GM11168 (cell line): ENCODE results near the gene CCDC91.
"Not testable (repeated sequence)": the region's sequence is repeated elsewhere in the genome, so short reads cannot be mapped to it uniquely, and the experiment has no call there.

Experiments
- in situ Hi-C: fragments of 300-500 bp; cut with MboI; formaldehyde crosslinking; loops from one replicate; pipeline ENCODE4 v1.12.0; 2022; ENCODE audit warnings: low sequenced_read_pairs; ENCODE audit not compliant: unreplicated experiment

The CCDC91 gene

DNA sequence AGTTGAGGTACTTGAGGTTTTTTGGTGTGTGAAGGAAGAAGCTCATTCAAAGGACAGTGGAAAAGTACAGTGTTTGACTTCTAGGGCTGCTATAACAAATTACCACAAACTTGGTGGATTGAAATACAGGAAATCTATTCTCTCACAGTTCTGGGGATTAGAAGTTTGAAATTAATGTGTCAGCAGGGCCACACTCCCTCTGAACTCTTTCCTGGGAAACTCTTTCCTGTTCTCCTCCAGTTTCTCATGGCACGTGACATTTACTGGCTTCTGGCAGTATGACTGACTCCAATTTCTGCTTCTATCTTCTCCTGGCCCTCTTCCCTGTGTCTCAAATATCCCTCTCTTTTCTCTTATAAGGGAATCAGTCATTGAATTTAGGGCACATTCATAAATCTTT is 160.2 kb downstream of the CCDC91 start:
- in situ Hi-C loops: no loop called here

DNA sequence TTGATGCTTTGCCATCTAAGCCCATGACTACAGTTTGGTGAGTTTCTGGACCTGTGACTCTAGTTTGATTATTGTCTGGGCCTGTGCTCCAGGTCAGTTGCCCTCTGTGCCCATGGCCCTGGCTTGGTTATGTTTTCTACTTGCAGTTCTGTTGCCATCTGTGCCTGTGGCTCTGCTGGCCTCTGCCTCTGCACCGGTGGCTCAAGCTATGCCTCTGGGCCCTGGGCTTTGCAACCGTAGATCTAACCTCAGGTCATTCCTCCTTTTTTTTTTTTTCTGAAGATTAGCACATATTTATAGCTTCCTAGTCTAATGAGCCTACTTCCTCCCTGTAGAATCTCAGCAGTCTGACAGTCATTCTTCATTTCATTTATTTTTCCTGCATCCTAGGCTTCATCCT is 161.2 kb downstream of the CCDC91 start:
- in situ Hi-C loops: no loop called here

DNA sequence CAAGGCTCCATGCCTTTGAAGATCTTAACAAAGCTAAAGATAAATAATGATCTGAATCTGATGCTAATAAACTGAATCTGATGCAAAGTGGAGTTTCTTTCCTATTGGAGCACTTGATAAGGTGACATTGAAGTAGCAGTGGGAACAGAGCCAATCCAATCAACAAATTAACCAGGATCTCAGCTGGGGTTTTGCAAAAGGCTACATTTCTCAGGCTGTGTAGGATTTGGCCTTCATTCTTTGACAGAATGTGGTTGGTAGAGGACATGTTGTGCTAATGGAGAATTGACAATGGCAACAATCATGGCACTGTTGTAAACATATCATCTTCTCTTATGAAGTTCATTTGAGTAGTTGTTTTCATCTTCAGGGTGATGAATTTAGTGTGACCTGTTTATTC is 164.9 kb downstream of the CCDC91 start:
- in situ Hi-C loops: no loop called here

DNA sequence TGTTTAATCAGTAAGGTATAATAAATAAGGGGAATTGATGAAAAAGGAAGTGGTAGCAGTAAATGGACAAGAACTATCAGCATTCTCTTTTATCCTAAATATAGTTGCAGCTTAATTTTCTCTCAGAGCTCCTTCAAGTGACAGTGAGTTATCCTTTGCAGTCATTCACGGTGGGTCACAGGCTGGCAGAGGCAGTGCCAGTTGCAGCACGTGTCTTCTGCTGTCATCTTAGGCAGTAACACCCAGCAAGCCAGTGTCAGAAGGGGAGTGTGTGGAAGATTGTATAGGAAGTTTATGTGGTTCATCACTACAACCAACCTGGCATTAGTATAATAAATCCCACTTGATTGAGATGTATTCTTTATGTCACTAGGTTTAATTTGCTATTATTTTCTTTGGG is 170.0 kb downstream of the CCDC91 start:
- in situ Hi-C loops: no loop called here

DNA sequence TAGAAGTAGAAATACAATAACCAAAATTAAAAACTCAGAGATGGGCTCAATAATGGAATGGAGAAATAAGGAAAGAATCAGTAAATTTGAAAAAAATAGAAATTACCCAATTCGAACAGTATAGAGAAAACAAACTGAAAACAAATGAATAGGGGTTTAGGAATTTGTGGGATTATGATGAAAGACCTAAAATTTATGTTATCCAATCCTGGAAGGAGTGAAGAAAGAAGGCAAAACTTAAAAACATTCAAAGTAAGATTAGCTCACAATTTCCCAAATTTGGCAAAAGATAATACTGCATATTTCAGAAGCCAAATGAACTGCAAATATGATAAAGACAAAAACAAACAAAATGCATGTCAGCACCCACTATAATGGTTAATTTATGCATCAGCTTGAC is 177.1 kb downstream of the CCDC91 start:
- in situ Hi-C loops: no loop called here

DNA sequence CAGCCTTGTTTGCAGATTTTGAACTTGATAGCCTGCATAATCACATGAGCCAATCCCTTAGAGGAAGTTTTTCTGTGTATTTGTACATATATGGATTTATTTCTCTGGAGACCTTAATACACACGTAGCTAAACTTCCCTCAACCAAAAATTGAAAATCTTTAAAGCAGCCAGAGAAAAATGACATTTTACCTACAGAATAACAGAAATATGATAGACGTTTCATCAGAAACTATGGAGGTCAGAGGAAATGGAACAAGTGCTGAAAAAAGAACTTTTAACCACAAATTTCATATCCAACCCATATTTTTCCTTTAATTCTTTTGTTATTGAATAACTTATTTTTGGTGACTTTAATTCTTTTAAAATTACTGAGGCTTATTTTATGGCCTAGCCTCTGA is 177.7 kb downstream of the CCDC91 start:
- in situ Hi-C loops: no loop called here

DNA sequence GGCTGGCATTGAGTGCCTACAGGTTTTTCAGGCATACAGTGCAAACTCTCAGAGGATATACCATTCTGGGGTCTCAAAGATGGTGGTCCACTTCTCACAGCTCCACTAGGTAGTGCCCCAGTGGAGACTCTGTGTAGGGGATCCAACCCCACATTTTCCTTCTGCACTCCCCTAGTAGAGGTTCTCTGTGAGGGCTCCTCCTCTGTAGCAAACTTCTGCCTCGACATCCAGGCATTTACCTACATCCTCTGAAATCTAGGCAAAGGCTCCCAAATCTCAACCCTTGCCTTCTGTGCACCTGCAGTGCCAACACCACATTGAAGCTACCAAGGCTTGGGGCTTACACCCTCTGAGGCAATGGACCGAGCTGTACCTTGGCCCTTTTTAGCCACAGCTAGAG is 179.2 kb downstream of the CCDC91 start:
- in situ Hi-C loops: no loop called here

DNA sequence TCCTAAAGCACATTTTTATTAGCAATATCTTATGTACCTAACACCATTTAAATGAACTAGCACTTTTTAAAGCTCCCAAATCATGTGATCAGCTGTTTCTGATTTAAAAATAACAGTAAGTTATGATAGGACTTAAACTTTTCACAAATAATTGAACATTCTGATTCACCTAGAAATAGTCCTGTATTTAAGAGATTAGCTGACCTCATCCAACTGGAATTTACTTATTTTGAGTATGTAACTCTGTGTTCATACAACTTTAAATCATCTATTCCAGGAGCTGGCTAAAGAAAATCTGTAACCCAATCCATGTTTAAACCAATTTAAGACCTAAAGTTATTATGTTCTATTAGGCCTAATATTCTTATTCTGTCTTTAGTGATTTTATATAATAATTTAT is 184.3 kb downstream of the CCDC91 start:
- in situ Hi-C loops: no loop called here

DNA sequence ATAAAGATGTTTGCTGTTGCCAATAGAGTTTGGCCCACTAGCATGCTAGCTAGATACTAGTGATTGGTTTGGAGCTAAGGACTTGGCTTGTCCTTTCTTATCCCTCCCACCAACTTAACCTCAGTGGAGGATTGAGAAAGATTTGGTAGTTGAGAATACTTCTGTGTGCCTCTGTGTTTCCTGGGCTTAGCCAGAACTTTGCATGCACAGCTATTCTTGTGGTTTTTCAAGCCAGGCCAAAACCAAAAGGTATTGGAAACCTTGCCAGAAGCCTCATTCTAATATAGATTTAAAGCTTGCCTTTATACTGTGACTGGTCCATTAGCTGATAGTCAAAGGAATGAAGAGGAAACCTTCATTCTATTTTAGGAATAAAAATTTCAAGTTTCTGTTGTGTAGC is 188.5 kb downstream of the CCDC91 start:
- in situ Hi-C loops: no loop called here

DNA sequence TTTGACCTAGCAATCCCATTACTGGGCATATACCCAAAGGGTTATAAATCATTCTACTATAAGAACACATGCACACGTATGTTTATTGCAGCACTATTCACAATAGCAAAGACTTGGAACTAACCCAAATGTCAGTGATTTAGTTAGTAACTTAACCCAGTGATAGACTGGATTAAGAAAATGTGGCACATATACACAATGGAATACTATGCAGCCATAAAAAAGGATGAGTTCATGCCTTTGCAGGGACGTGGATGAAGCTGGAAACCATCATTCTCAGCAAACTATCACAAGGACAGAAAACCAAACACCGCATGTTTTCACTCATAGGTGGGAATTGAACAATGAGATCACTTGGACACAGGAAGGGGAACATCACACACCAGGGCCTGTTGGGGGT is 189.5 kb downstream of the CCDC91 start:
- in situ Hi-C loops: not testable (repeated sequence)

DNA sequence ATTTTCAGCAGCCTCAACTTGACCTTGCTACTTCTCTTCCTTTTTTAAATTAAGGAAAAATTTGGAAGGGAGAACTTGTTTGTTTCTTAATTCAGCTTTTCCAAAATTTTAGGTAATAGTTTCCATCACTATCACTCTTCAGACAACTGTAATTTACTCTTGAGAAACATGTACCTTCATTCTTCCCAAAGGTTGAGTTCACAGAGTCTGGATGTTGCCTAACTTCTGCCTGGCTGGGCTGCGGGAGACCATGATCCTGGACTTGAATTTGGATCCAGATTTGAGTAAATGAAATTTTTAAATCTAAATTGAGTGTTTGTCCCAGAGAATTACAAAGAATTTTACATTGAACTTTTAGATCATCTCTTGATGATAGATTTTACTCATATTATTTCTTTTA is 193.1 kb downstream of the CCDC91 start:
- in situ Hi-C loops: no loop called here

DNA sequence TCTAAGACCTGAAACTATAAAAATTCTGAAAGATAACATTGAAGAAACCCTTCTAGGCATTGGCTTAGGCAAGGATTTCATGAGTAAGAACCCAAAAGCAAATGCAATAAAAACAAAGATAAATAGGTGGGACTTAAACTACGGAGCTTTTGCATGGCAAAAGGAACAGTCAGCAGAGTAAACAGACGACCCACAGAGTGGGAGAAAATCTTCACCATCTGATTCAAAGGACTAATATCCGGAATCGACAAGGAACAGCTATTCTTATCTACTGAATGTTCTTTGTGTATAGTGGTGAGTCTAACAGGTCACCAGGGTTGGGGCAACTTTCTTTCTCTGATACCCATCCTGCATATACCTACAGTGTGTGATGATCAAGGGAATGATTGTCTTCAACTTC is 198.6 kb downstream of the CCDC91 start:
- in situ Hi-C loops: no loop called here

DNA sequence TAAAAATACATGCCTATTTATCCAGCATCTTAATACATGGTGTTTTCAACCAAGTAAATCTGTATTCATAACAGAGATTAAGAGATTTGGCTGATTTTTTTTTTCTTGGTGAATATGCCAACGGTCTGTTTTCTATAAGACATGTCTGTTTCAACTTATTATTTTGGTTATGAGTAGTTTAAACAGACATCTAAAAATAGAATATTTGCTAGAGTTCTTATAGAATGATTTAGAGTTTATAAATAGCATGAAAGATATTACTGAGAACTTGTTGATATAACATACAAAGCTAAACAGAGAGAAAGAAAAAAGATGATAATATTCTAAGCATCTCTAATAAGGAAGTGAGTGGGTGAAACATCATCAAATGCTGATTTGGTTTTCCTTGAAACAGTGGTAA is 199.9 kb downstream of the CCDC91 start:
- in situ Hi-C loops: no loop called here

DNA sequence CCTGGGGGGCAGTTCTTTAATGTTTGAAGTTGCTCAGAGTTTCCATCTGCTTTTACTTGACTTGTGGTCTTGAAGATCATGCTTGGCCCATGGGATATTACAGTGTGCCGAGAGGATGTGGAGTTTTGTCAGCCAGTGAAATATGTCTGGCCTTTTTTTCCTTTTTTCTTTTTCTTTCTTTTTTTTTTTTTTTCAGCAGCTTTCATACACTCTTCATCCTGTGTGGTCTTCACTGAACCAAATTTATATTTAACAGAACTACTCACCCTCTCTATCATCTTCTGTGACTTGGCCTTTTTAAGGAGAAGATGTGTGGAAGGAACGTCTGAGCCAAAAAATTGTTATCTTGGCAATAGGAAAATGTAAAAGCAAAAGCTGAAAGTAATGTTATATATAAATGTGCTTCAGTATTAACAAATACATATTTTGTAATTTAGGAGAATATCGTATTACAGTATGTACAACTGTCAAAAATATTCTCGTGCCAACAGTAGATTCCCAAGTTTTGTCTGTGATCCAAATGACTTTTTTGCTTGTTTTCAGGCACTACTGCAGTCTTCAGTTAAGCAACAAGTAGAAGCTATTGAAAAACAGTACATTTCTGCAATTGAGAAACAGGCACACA is 200.6 kb downstream of the CCDC91 start:
- in situ Hi-C loops: no loop called here

DNA sequence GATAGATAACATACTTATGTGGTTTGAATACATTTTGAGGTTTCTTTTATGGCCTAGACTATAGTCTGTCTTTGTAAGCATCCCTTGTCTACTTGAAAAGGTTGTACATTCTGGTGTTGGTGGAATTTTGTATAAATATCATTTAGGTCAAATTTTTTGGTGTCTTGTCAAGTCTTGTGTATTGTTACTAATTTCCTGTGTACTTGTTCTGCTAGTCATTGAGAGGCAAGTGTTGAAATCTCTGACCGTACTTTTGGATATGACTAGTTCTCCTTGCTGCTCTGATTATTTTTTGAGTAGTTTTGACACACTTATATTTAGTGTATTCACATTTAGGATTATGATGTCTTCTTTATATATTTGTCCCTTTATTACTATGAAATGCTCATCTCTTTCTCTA is 219.6 kb downstream of the CCDC91 start:
- in situ Hi-C loops: no loop called here

DNA sequence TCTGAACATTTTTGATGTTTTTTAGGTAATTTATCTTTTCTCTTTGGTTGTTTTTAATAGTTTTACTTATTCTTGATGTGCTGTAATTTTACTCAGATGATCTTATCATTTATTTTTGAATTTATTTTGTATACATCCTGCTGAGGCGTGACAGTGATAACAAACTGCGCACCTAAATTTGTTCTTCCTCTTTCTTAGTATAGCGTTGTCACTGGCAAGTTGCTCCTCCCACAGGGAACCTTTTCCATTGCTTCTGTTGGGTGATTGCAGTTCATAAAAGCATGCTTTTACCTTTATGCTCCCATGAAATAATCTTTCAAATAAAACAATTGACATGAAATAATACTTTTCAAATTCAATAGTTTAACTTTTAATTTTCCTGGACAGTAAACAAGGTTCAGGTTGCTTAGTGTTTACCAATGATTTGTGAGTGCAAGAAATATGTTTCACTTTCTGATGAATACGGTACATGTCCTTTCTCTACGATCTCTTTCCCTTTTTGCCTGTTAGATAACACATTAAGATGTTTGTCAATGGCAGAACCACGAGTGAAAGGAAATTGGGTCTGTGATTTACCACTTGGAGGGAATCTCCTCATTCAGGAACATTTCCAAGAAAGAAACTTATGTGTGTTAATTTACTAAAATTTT is 223.3 kb downstream of the CCDC91 start:
- in situ Hi-C loops: no loop called here

DNA sequence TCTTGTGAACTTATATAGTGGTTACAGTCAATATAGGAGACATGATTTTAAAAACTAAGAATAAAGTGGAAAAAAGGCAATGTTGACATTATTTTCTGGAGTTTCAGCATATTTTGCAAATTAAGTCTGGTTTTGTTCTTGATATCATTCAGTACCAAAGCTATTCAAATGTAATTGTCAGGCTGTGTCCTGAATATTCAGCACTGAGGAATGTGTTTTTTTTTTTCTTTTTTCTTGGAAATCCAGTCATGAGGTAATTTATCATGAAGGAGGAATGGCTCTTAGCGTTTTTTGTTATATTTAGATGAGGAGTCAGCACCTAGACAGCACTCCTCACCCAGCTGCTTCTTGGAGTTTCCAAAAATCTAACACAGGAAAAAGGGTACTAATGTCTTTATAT is 225.5 kb downstream of the CCDC91 start:
- in situ Hi-C loops: no loop called here

DNA sequence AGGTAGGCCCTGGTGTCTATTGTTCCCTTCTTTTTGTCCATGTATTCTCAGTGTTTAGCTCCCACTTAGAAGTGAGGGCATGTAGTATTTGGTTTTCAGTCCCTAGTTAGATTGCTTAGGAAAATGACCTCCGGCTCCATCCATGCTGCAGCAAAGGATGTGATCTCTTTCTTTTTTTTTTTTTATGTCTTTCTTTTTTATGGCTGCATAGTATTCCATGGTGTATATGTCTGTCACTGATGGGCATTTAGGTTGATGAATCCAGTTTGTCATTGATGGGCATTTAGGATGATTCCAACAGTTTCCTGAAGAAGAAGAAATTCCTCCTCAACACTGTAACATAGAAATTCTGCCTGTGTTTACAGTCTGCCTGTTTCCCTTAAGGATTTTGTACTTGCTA is 231.1 kb downstream of the CCDC91 start:
- in situ Hi-C loops: no loop called here

DNA sequence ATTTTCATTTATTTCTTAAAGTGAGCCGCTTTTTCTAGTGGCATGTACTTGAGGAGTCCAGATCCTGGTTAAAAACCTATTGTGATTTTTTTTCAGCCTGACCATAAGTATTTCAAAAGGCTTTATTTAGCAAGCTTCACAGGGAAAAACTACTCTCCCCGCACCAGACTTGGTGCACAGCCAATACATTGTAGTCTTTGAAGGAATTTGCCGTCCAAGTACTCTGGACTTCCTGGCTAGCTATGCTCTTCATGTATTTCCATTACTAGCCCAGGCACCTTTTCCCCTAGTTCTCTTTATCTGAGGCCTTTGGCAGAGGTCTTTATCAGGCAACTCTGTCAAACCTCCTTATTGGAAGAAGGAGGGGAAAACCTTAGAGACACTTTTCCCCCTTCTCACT is 234.7 kb downstream of the CCDC91 start:
- in situ Hi-C loops: no loop called here

DNA sequence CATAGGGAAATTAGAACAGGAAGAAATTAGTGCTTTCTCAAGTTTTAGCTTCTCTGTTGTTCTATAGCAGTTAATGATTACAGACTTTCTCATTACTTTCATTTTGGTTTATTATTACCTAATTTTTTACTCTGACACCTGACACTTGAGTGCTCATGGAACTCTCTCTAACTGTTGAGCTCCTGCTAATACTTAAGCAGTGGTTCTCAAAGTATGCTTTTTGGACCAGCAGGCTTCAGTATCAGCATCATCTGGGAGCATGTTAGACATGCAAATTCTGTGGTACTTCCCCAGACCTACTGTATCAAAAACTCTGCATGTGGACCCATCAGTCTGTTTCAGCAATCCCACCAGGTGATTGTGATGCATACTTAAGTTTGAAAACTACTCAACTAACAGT is 235.3 kb downstream of the CCDC91 start:
- in situ Hi-C loops: no loop called here

DNA sequence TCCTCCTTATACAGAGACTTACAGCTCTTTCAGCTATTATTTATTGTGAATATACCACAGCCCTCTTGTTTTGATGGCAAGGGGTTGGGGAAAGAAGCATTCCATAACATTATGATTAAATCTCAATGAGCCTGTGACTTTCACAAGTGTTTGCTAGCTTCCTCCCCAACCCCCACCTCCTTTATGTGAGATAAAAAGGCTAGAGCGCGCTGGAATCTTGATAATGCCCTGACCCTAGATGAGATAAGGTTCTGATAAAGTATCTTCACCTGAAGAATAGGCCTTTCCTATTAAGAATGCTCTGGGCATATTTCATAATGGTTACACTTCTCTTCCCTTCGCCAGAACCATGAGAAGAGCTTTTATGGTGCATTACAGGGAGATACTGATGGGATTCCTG is 236.8 kb downstream of the CCDC91 start:
- in situ Hi-C loops: no loop called here

DNA sequence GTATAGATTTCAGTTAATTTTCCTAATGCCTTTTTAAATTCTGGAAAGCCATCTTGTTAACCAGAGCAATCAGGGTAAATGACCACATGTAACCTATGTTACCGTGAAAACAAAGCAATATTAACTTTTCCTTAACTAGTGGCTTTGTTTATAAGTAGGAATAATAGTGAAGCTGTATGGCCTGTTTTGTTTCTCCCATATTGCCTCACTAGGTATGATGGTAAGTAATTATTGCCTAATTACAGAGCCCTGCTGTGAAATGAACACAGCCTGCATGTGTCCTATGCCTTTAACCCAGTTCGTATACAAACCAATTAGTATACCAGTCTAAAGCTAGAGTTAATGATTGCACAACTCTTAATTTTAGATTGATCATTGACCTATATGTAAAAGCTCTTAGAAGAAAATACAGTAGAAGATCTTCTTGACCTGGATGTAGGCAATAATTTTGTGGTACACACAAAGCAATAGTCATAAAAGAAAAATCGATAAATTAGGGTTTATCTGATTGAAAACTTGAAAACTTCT is 249.9 kb downstream of the CCDC91 start:
- in situ Hi-C loops: no loop called here
